ENCODE results near the gene IL1RN. TPM values are rescaled to one million over a fixed set of nuclear protein-coding genes. Genes with fewer than 3 reads are reported as not detected.

Gene IL1RN
- total and polyA plus RNA-seq, 2 of the 13 experiments (the other 11 are each of a cell fraction or from before 2014, with no cell fraction given) = 21.2 to 101 TPM

GRCh38 chr2:113111823-113112287 lies 15.5 kb upstream of the IL1RN start (continued):
- TF ChIP-seq ATF4 (CRISPR knock-in tag; IDR thresholded peaks at IDR 0.05) (peak in 1 of 2 experiments; percentile 56; a peak in 2 of 4 replicates), CEBPB (IDR thresholded peaks at IDR 0.05; ENCODE audit: borderline replicate concordance, low read depth, low read length) (peak; percentile 68; the same call in 1 of the 2 replicates), NKX3-1 (CRISPR knock-in tag; IDR thresholded peaks at IDR 0.05) (no peak), AHDC1 (CRISPR knock-in tag; IDR thresholded peaks at IDR 0.05; ENCODE audit: borderline replicate concordance) (0 out of 2 replicates have a peak, but pooled peaks have one; percentile 54), KDM3A (CRISPR knock-in tag; IDR thresholded peaks at IDR 0.05; ENCODE audit: low read depth) (no peak), ZSCAN21 (CRISPR knock-in tag; IDR thresholded peaks at IDR 0.05; ENCODE audit: borderline replicate concordance) (no peak)
